ENCODE results near the gene DONSON. TPM values are rescaled to one million over a fixed set of nuclear protein-coding genes. Genes with fewer than 3 reads are reported as not detected.

The DONSON gene
- total RNA-seq, 1 donor from 2014 or later, result 10.3 TPM

GRCh38 chr21:33572350-33572749, 16.1 kb downstream of the DONSON start:
- Histone ChIP-seq H3K4me1 (no peaks in the 10 kb centered on the region), H3K4me3 (no peak overlapping the region), H3K9me3 (no peaks in the 10 kb centered on the region), H3K27me3 (no peaks in the 10 kb centered on the region), H3K27ac (no peak overlapping the region), H3K36me3 (peaks cover 0 to 74% of the 10 kb centered on the region in 2 donors)
- intact Hi-C loops (cut with DNase I), result no loop called here
- DNase-seq (ENCODE audit: extremely low spot score in 2 of 2), result no peak
- TF ChIP-seq POLR2A (IDR thresholded peaks at IDR 0.05), result no peak
- TF ChIP-seq, protein P1, sequence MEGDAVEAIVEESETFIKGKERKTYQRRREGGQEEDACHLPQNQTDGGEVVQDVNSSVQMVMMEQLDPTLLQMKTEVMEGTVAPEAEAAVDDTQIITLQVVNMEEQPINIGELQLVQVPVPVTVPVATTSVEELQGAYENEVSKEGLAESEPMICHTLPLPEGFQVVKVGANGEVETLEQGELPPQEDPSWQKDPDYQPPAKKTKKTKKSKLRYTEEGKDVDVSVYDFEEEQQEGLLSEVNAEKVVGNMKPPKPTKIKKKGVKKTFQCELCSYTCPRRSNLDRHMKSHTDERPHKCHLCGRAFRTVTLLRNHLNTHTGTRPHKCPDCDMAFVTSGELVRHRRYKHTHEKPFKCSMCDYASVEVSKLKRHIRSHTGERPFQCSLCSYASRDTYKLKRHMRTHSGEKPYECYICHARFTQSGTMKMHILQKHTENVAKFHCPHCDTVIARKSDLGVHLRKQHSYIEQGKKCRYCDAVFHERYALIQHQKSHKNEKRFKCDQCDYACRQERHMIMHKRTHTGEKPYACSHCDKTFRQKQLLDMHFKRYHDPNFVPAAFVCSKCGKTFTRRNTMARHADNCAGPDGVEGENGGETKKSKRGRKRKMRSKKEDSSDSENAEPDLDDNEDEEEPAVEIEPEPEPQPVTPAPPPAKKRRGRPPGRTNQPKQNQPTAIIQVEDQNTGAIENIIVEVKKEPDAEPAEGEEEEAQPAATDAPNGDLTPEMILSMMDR (IDR thresholded peaks at IDR 0.05), result no peak
- TF ChIP-seq POLR2AphosphoS5 (IDR thresholded peaks at IDR 0.05; ENCODE audit: insufficient read depth in 1 of 2, low read depth in 1 of 2), result no peak

DNA sequence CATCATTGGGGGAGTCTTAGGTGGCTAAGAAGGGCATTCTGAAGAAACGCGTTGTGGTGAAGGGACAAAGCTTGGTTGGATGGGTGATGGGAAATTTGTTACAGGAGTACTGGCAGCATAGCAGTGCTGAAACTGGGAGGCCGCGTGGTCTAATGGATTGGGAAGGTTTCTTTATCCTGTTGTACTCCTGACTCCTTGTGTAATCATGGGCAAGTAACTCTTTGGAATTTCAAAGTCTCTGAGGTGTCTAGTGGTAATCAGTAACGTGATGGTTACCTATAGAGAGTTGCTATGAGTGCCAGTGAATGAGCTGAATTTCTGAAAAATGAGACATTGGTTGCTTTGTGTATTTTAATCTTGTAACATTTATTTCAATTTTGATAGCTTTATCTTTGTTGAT, 18.5 kb downstream of the DONSON start:
- Histone ChIP-seq H3K9me3 (no peaks in the 10 kb centered on the region), H3K27me3 (no peaks in the 10 kb centered on the region), H3K36me3 (peaks cover 0 to 53% of the 10 kb centered on the region in 2 donors), H3K4me1 (no peaks in the 10 kb centered on the region), H3K27ac (no peak overlapping the region), H3K4me3 (no peak overlapping the region)
- intact Hi-C loops (cut with DNase I), result no loop called here
- no peak for DNase-seq (ENCODE audit: extremely low spot score in 2 of 2)
- no peak for TF ChIP-seq POLR2AphosphoS5 (IDR thresholded peaks at IDR 0.05; ENCODE audit: insufficient read depth in 1 of 2, low read depth in 1 of 2)
- TF ChIP-seq, protein P1 (IDR thresholded peaks at IDR 0.05), result no peak
- no peak for TF ChIP-seq POLR2A (IDR thresholded peaks at IDR 0.05)

DNA sequence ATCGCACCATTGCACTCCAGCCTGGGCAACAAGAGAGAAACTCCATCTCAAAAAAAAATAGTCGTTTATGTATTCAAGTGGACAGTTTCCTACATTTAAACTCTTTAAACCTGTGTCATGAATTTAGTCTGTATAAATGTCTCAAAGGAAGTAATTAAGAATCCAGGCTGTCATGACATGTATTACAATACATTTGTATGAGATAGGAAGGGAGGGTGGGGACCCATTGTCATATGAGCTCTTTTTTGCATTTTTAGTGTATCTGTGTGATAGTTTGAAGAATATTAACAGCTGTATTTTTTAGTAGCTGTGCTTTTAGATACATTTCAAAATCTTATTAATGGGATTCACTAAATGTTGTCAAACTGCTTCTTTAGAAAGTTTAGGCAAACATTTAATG, 20.0 kb downstream of the DONSON start:
- TF ChIP-seq, protein P1 (IDR thresholded peaks at IDR 0.05), result no peak
- TF ChIP-seq POLR2AphosphoS5 (IDR thresholded peaks at IDR 0.05; ENCODE audit: insufficient read depth in 1 of 2, low read depth in 1 of 2) (no peak), POLR2A (IDR thresholded peaks at IDR 0.05) (no peak)
- no peak for DNase-seq (ENCODE audit: extremely low spot score in 2 of 2)
- Histone ChIP-seq H3K27ac (no peak overlapping the region), H3K4me3 (no peak overlapping the region), H3K36me3 (peaks cover 0 to 46% of the 10 kb centered on the region in 2 donors), H3K27me3 (no peaks in the 10 kb centered on the region), H3K9me3 (no peaks in the 10 kb centered on the region), H3K4me1 (no peaks in the 10 kb centered on the region)
- intact Hi-C loops (cut with DNase I), result no loop called here

DNA sequence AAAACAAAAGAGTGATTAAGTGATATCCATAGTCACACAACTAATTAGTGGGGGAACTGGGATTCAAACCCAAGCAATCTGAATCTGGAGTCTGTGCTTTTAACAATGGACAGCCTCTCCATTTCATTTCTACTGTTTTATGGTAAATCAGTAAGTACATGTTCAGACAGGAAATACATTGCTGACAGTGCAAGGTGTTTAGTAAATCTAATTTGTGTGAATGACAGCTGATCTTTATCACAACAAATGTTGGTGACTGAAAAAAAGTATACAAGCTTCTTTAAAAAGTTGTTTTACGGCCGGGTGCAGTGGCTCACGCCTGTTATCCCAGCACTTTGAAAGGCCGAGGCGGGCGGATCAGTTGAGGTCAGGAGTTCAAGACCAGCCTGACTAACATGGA, 20.6 kb downstream of the DONSON start:
- no peaks in the 10 kb centered on the region for H3K4me1 ChIP-seq
- H3K27me3 ChIP-seq, result no peaks in the 10 kb centered on the region
- no peak overlapping the region for H3K4me3 ChIP-seq
- no peak for TF ChIP-seq POLR2A (IDR thresholded peaks at IDR 0.05)
- TF ChIP-seq, protein P1 (IDR thresholded peaks at IDR 0.05), result no peak
- no peak for TF ChIP-seq POLR2AphosphoS5 (IDR thresholded peaks at IDR 0.05; ENCODE audit: insufficient read depth in 1 of 2, low read depth in 1 of 2)
- H3K36me3 ChIP-seq, result peaks cover 0 to 46% of the 10 kb centered on the region in 2 donors
- H3K27ac ChIP-seq, result no peak overlapping the region
- intact Hi-C loops (cut with DNase I), result no loop called here
- no peak for DNase-seq (ENCODE audit: extremely low spot score in 2 of 2)
- no peaks in the 10 kb centered on the region for H3K9me3 ChIP-seq

DNA sequence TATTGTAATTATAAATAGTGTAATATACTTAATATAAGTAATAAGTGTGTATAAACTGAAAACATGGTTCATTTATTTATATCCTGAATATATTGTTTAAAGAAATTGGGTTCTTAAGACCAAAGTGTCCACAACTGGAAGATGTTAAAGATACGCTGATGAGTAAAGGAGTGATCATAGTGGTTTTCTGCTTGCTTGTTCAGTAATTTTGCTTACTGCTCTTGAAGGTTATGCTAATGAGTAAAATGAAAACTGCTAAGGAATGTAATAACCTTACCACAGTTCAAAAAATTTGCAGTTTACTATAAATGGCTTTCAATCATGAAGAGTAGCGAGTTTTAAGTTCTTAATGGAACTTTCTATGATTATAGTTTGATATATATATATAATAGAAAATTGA, 22.0 kb downstream of the DONSON start:
- Histone ChIP-seq H3K36me3 (peaks cover 0 to 45% of the 10 kb centered on the region in 2 donors), H3K4me3 (no peak overlapping the region), H3K27ac (no peak overlapping the region), H3K4me1 (no peaks in the 10 kb centered on the region), H3K27me3 (no peaks in the 10 kb centered on the region), H3K9me3 (no peaks in the 10 kb centered on the region)
- DNase-seq (ENCODE audit: extremely low spot score in 2 of 2), result no peak
- no peak for TF ChIP-seq POLR2A (IDR thresholded peaks at IDR 0.05)
- TF ChIP-seq POLR2AphosphoS5 (IDR thresholded peaks at IDR 0.05; ENCODE audit: insufficient read depth in 1 of 2, low read depth in 1 of 2), result no peak
- intact Hi-C loops (cut with DNase I), result no loop called here

Data from vagina (tissue), 2 donors.